Ovary (tissue), 3 donors: ENCODE measurements around the gene CDKAL1.

Experiments used
- POLR2A ChIP-seq: fragments of 450-650 bp; IDR thresholded peaks from one replicate; pipeline ENCODE4 v1.6.1; 2017; ENCODE audit warnings: antibody characterized with exemption, mild to moderate bottlenecking, moderate library complexity
- TF ChIP-seq, protein P1 (sequence below), 3 donors: fragments of 450-650 bp in 2 of 3; fragments of 200-600 bp in 1 of 3; IDR thresholded peaks; one replicate each; pipeline versions ENCODE4 v1.5.1 to v1.8.0; 2016 to 2022; ENCODE audit warnings: antibody characterized with exemption in 3 of 3, mild to moderate bottlenecking in 1 of 3
- donor health status: DM: no; HTN: no; CAD: no.

DNA sequence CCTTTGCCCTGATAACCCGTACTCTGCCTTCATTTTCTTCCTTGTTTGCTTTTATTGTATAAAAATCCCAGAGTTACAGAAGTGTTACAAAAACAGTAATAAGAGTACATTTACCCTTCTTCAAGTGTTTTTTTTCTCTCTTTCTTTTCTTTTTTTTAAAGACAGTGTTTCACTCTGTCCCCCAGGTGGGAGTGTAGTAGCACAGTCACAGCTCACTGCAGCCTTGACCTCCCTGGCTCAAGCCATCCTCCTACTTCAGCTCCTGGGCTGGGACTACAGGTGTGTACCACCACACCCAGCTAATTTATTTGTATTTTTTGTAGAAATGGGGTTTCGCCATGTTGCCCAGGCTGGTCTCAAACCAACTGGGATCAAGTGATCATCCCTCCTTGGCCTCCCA is 402.7 kb downstream of the CDKAL1 start:
- no peak for TF ChIP-seq POLR2A
- TF ChIP-seq, protein P1, sequence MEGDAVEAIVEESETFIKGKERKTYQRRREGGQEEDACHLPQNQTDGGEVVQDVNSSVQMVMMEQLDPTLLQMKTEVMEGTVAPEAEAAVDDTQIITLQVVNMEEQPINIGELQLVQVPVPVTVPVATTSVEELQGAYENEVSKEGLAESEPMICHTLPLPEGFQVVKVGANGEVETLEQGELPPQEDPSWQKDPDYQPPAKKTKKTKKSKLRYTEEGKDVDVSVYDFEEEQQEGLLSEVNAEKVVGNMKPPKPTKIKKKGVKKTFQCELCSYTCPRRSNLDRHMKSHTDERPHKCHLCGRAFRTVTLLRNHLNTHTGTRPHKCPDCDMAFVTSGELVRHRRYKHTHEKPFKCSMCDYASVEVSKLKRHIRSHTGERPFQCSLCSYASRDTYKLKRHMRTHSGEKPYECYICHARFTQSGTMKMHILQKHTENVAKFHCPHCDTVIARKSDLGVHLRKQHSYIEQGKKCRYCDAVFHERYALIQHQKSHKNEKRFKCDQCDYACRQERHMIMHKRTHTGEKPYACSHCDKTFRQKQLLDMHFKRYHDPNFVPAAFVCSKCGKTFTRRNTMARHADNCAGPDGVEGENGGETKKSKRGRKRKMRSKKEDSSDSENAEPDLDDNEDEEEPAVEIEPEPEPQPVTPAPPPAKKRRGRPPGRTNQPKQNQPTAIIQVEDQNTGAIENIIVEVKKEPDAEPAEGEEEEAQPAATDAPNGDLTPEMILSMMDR (IDR thresholded peaks at IDR 0.05) = no peak
